Heart left ventricle (tissue), 16 donors: Measurements from ENCODE around the gene ARHGEF7. TPM values are rescaled to one million over a fixed set of nuclear protein-coding genes. Genes with fewer than 3 reads are reported as not detected.
A peak's percentile ranks its signal among the peaks of the same experiment; 100 is the strongest.

Experiments used
- ATAC-seq, 4 donors: fragments of 200-7000 bp; cut with Tn5 transposase; one replicate each; pipeline ENCODE4 v1.9.1; 2020 to 2022; ENCODE audit warnings: moderate library complexity in 4 of 4, mild to moderate bottlenecking in 3 of 4, moderate number of reproducible peaks in 1 of 4
- DNase-seq, 5 donors: peaks; one replicate each; pipeline ENCODE4 v3.0.0-alpha.2; 2020
- H3K27ac ChIP-seq, 12 donors: fragments of 200-600 bp; sonication (generic) in 4 of 12; one replicate each; pipeline versions ENCODE4 v1.5.0 to v1.8.0; 2016 to 2022; ENCODE audit warnings: mild to moderate bottlenecking in 2 of 12
- H3K27me3 ChIP-seq, 9 donors: fragments of 200-600 bp; sonication (generic) in 2 of 9; one replicate each; pipeline versions ENCODE4 v1.5.1 to v1.8.0; 2016 to 2022; ENCODE audit warnings: mild to moderate bottlenecking in 3 of 9
- H3K36me3 ChIP-seq, 9 donors: fragments of 200-600 bp; sonication (generic) in 2 of 9; one replicate each; pipeline versions ENCODE4 v1.5.0 to v1.8.0; 2018 to 2022; ENCODE audit warnings: mild to moderate bottlenecking in 2 of 9
- H3K4me1 ChIP-seq, 12 donors: fragments of 200-600 bp; sonication (generic) in 4 of 12; one replicate each; pipeline versions ENCODE4 v1.5.0 to v1.8.0; 2016 to 2022; ENCODE audit warnings: mild to moderate bottlenecking in 3 of 12
- H3K4me3 ChIP-seq, 12 donors: fragments of 200-600 bp; sonication (generic) in 4 of 12; one replicate each; pipeline versions ENCODE4 v1.5.0 to v1.8.0; 2017 to 2022; ENCODE audit warnings: mild to moderate bottlenecking in 9 of 12, moderate library complexity in 4 of 12
- H3K9me3 ChIP-seq, 12 donors: fragments of 200-600 bp; sonication (generic) in 4 of 12; one replicate each; pipeline versions ENCODE4 v1.5.0 to v1.8.0; 2016 to 2022; ENCODE audit warnings: mild to moderate bottlenecking in 1 of 12
- CTCF ChIP-seq, 12 donors: fragments of 200-600 bp; sonication (generic) in 4 of 12; IDR thresholded peaks; one replicate each; pipeline versions ENCODE4 v1.5.0 to v1.8.0; 2018 to 2022; ENCODE audit warnings: antibody characterized with exemption in 12 of 12, mild to moderate bottlenecking in 5 of 12
- POLR2A ChIP-seq, 2 donors: fragments of 450-650 bp; IDR thresholded peaks; one replicate each; pipeline ENCODE4 v1.6.1; 2017; ENCODE audit warnings: antibody characterized with exemption in 2 of 2, mild to moderate bottlenecking in 2 of 2, moderate library complexity in 2 of 2
- WGBS, 4 donors: extraction: QIAGEN DNeasy Blood & Tissue Kit in 2 of 4; methylation state at CpG; one replicate each; pipeline versions ENCODE4 v1.1.5 to v1.1.7; 2013 to 2018; 5-methylcytosine and 5-hydroxymethylcytosine counted together
- intact Hi-C, 10 donors: fragments of 100-400 bp; cut with DNase I; formaldehyde crosslinking; loops; one replicate each; pipeline versions ENCODE4 v1.11.1 to v1.14.2; 2022
- polyA plus RNA-seq, 2 donors: library from polyadenylated mRNA; stranded (reverse); fragments of 200-250 nt; gene quantifications; one replicate each; pipeline ENCODE4 v1.2.3, GENCODE V29; 2013
- total RNA-seq, 9 donors: library from RNA; depleted of rRNA in 2 of 9; stranded (reverse); fragments of >200 nt in 2 of 9; fragmentation: NEBNext Ultra II Directional in 3 of 9; extraction: Animal tissue kit (Norgen Biotek cat#: 25700) in 3 of 9; gene quantifications; one replicate each; pipeline versions ENCODE4 v1.1.0 to v1.2.4, GENCODE V29; 2016 to 2023
- donor health status: ischemic (EF 13 %, LVEDD 7.1; RV severe dilation, severe dysfunction).
- donor health status: healthy with polysubstance abuse.
- donor health status: DM: no; HTN: yes; CAD: no.
- donor health status: DM: no; HTN: no; CAD: no.
- donor health status: ischemic (EF 25% LVEDD 6.9; RV normal size, moderate dysfunction).
- donor health status: ischemic (EF 25% LVEDD 5.7; RV mildly dilated, moderate dysfunction).
- donor health status: healthy.
- donor health status: DM: yes; HTN: yes; CAD: no.
- donor health status: ischemic (EF 35%, LVEDD 5.7; RV mildly dilated, moderate dysfunction).
- donor health status: nonischemic (EF 11% LVEDD 7.7; RV severe dilation, severe dysfunction).
- donor health status: DM: yes; HTN: yes; CAD: no.
- donor health status: PGD.
- donor health status: ischemic (EF 29% LVEDD 5.4; RV normal size, mild dysfunction).
- donor health status: nonischemic (EF 23%, LVEDD 6.1; RV moderate dilation, normal function).

The ARHGEF7 gene
- total and polyA plus RNA-seq, 11 donors, result 16.6 to 60.9 (median 37.5) TPM

- H3K4me3 ChIP-seq, result no peak overlapping the region
- ATAC-seq (peak; percentile 27 to 45 (median 36)), DNase-seq (peak in 1 of 5 donors; percentile 33)
- 48 to 56% (median 51%) methylated on average over 6 of the region's 6 CpGs for WGBS, 4 donors
- TF ChIP-seq POLR2A (IDR thresholded peaks at IDR 0.05) (no peak), CTCF (IDR thresholded peaks at IDR 0.05) (no peak)
- peaks cover 0 to 10% (median 0%) of the 10 kb centered on the region in 9 donors for H3K36me3 ChIP-seq
- H3K9me3 ChIP-seq, result no peaks in the 10 kb centered on the region
- peak overlapping the region; percentile 74 to 94 (median 84) for H3K27ac ChIP-seq
- H3K27me3 ChIP-seq, result no peaks in the 10 kb centered on the region
- H3K4me1 ChIP-seq, result peaks cover 18 to 60% (median 46%) of the 10 kb centered on the region in 12 donors
- intact Hi-C loops, result loop anchor here in 4 of 10 donors (2.0 to 10.0 kb wide), 4 partner anchors 34 to 263 kb away; partner anchors contain the start of gene ANKRD10 (in 1 of the 4)
These were observed 62.8 kb downstream of the ARHGEF7 start for GRCh38 chr13:111177921-111178320.

- peaks cover 18 to 65% (median 46%) of the 10 kb centered on the region in 12 donors for H3K4me1 ChIP-seq
- DNase-seq (no peak), ATAC-seq (peak in 1 of 4 donors; percentile 6)
- no peaks in the 10 kb centered on the region for H3K27me3 ChIP-seq
- peak overlapping the region; percentile 67 to 94 (median 84) for H3K27ac ChIP-seq
- TF ChIP-seq CTCF (IDR thresholded peaks at IDR 0.05) (no peak), POLR2A (IDR thresholded peaks at IDR 0.05) (no peak)
- H3K4me3 ChIP-seq, result no peak overlapping the region
- 52 to 63% (median 58%) methylated on average over 4 of the region's 4 CpGs for WGBS, 4 donors
- H3K36me3 ChIP-seq, result peaks cover 0 to 5% (median 0%) of the 10 kb centered on the region in 9 donors
- intact Hi-C loops, result loop anchor here in 3 of 10 donors (5.0 to 10.0 kb wide), 3 partner anchors 34 to 264 kb away; partner anchors contain the start of gene ANKRD10 (in 1 of the 3)
- H3K9me3 ChIP-seq, result no peaks in the 10 kb centered on the region
These were observed 63.3 kb downstream of the ARHGEF7 start for GRCh38 chr13:111178402-111178801.

- Histone ChIP-seq H3K27ac (peak overlapping the region in 5 of 12 donors; percentile 5 to 89 (median 43)), H3K36me3 (peaks cover 0 to 3% (median 0%) of the 10 kb centered on the region in 9 donors), H3K9me3 (no peaks in the 10 kb centered on the region), H3K4me1 (peaks cover 20 to 70% (median 50%) of the 10 kb centered on the region in 12 donors), H3K27me3 (no peaks in the 10 kb centered on the region), H3K4me3 (no peak overlapping the region)
- TF ChIP-seq POLR2A (IDR thresholded peaks at IDR 0.05), result no peak
- no peak for TF ChIP-seq CTCF (IDR thresholded peaks at IDR 0.05)
- 78 to 90% (median 81%) methylated on average over 6 of the region's 6 CpGs for WGBS, 4 donors
- ATAC-seq (no peak), DNase-seq (no peak)
- intact Hi-C loops, result loop anchor here in 3 of 10 donors (5.0 to 10.0 kb wide), 3 partner anchors 32 to 265 kb away; partner anchors contain the start of gene ANKRD10 (in 1 of the 3)
These were observed 65.0 kb downstream of the ARHGEF7 start for GRCh38 chr13:111179908-111180760.

GRCh38 chr13:111181977-111182376 is 66.9 kb downstream of the ARHGEF7 start:
- Histone ChIP-seq H3K9me3 (no peaks in the 10 kb centered on the region), H3K4me1 (peaks cover 17 to 74% (median 49%) of the 10 kb centered on the region in 12 donors), H3K27ac (no peak overlapping the region), H3K4me3 (no peak overlapping the region), H3K27me3 (no peaks in the 10 kb centered on the region), H3K36me3 (no peaks in the 10 kb centered on the region)
- WGBS, 4 donors, result 96 to 98% (median 97%) methylated on average over 14 of the region's 14 CpGs
- ATAC-seq (no peak), DNase-seq (no peak)
- intact Hi-C loops, result no loop called here
- TF ChIP-seq POLR2A (IDR thresholded peaks at IDR 0.05) (no peak), CTCF (IDR thresholded peaks at IDR 0.05) (no peak)
